H9 (cell line): ENCODE measurements around the gene TEAD1. TPM values are rescaled to one million over a fixed set of nuclear protein-coding genes. Genes with fewer than 3 reads are reported as not detected.

Experiments
- DNase-seq: peaks from one replicate; pipeline ENCODE4 v3.0.0-alpha.2; 2017
- H2AFZ ChIP-seq: one replicate; pipeline ENCODE4 v1.6.1; 2013; ENCODE audit warnings: mild to moderate bottlenecking, low read length, control low read depth, moderate library complexity
- H2AK5ac ChIP-seq: 2 replicates; pipeline ENCODE4 v1.6.1; 2013; ENCODE audit warnings: low read length, control low read depth, mixed read lengths; ENCODE audit not compliant: insufficient read length
- H2BK120ac ChIP-seq: one replicate; pipeline ENCODE4 v1.6.1; 2013; ENCODE audit warnings: low read depth, mild to moderate bottlenecking, low read length, control low read depth, inconsistent platforms; ENCODE audit not compliant: poor library complexity, severe bottlenecking
- H2BK12ac ChIP-seq: 2 replicates; pipeline ENCODE4 v1.6.1; 2013; ENCODE audit warnings: low read length, control low read depth, mixed read lengths, low read depth; ENCODE audit not compliant: insufficient read length
- H2BK15ac ChIP-seq: 2 replicates; pipeline ENCODE4 v1.6.1; 2013; ENCODE audit warnings: low read depth, low read length, control low read depth
- H2BK20ac ChIP-seq: one replicate; pipeline ENCODE4 v1.6.1; 2013; ENCODE audit warnings: low read depth, mild to moderate bottlenecking, low read length, control low read depth, inconsistent platforms; ENCODE audit not compliant: poor library complexity, severe bottlenecking
- H2BK5ac ChIP-seq: 2 replicates; pipeline ENCODE4 v1.6.1; 2013; ENCODE audit warnings: low read length, control low read depth, mixed read lengths; ENCODE audit not compliant: insufficient read length
- H3K14ac ChIP-seq: 2 replicates; pipeline ENCODE4 v1.6.1; 2013; ENCODE audit warnings: low read length, control low read depth; ENCODE audit not compliant: insufficient read depth
- H3K18ac ChIP-seq: 2 replicates; pipeline ENCODE4 v1.6.1; 2013; ENCODE audit warnings: low read depth, mild to moderate bottlenecking, mixed read lengths, low read length, control low read depth; ENCODE audit not compliant: insufficient read length
- H3K23ac ChIP-seq: 2 replicates; pipeline ENCODE4 v1.6.1; 2013; ENCODE audit warnings: low read length, control low read depth, mixed read lengths, low read depth; ENCODE audit not compliant: insufficient read length
- H3K23me2 ChIP-seq: 2 replicates; pipeline ENCODE4 v1.6.1; 2013; ENCODE audit warnings: low read depth, mild to moderate bottlenecking, mixed read lengths, low read length, control low read depth; ENCODE audit not compliant: insufficient read length, poor library complexity, severe bottlenecking
- H3K27ac ChIP-seq: 2 replicates; pipeline ENCODE4 v1.5.1; 2013; ENCODE audit warnings: low read length, control low read depth, mixed read lengths, low read depth; ENCODE audit not compliant: insufficient read length
- H3K27me3 ChIP-seq: 2 replicates; pipeline ENCODE4 v1.6.1; 2013; ENCODE audit warnings: low read length, control low read depth, inconsistent platforms; ENCODE audit not compliant: insufficient read depth
- H3K4ac ChIP-seq: 2 replicates; pipeline ENCODE4 v1.6.1; 2013; ENCODE audit warnings: low read depth, mild to moderate bottlenecking, control low read depth, inconsistent platforms, low read length, moderate library complexity
- H3K4me1 ChIP-seq: 2 replicates; pipeline ENCODE4 v1.6.1; 2013; ENCODE audit warnings: low read length, control low read depth, inconsistent platforms; ENCODE audit not compliant: insufficient read depth
- H3K4me2 ChIP-seq: 2 replicates; pipeline ENCODE4 v1.6.1; 2013; ENCODE audit warnings: low read length, control low read depth, mixed read lengths; ENCODE audit not compliant: insufficient read length, insufficient read depth
- H3K56ac ChIP-seq: 2 replicates; pipeline ENCODE4 v1.6.1; 2013; ENCODE audit warnings: low read depth, mild to moderate bottlenecking, mixed read lengths, low read length, control low read depth; ENCODE audit not compliant: insufficient read length
- H3K79me1 ChIP-seq: 2 replicates; pipeline ENCODE4 v1.6.1; 2013; ENCODE audit warnings: low read depth, mild to moderate bottlenecking, moderate library complexity, low read length, control low read depth, inconsistent platforms; ENCODE audit not compliant: insufficient read depth, poor library complexity, severe bottlenecking
- H3K79me2 ChIP-seq: 2 replicates; pipeline ENCODE4 v1.6.1; 2013; ENCODE audit warnings: low read length, control low read depth, inconsistent platforms; ENCODE audit not compliant: insufficient read depth
- H3K9ac ChIP-seq: 2 replicates; pipeline ENCODE4 v1.6.1; 2013; ENCODE audit warnings: low read length, control low read depth, mixed read lengths; ENCODE audit not compliant: insufficient read length; ENCODE audit errors: extremely low read depth
- H3K9me3 ChIP-seq: one replicate; pipeline ENCODE4 v1.6.1; 2013; ENCODE audit warnings: low read depth, low read length, inconsistent platforms; ENCODE audit not compliant: control insufficient read depth
- H3T11ph ChIP-seq: one replicate; pipeline ENCODE4 v1.6.1; 2013; ENCODE audit warnings: mild to moderate bottlenecking, low read length, control low read depth, inconsistent platforms
- H4K20me1 ChIP-seq: one replicate; pipeline ENCODE4 v1.6.1; 2013; ENCODE audit not compliant: control insufficient read depth, insufficient read length, insufficient read depth
- H4K5ac ChIP-seq: 2 replicates; pipeline ENCODE4 v1.6.1; 2013; ENCODE audit warnings: low read depth, mild to moderate bottlenecking, mixed read lengths, low read length, control low read depth; ENCODE audit not compliant: insufficient read length
- H4K8ac ChIP-seq: replicated peaks from 2 replicates; pipeline ENCODE4 v1.6.1; 2013; ENCODE audit warnings: low read length, control low read depth, mixed read lengths, low read depth; ENCODE audit not compliant: insufficient read length
- H4K91ac ChIP-seq: 2 replicates; pipeline ENCODE4 v1.6.1; 2013; ENCODE audit warnings: low read depth, mild to moderate bottlenecking, moderate library complexity, mixed read lengths, low read length, control low read depth; ENCODE audit not compliant: insufficient read length
- H3K27ac Mint-ChIP-seq, 3 experiments: 2 replicates in 2 of 3; 3 replicates in 1 of 3; pipeline ENCODE4 v1.8.0; 2020 to 2021; ENCODE audit warnings: mixed read lengths in 3 of 3, mild to moderate bottlenecking in 1 of 3, moderate library complexity in 1 of 3
- H3K27me3 Mint-ChIP-seq: 2 replicates; pipeline ENCODE4 v1.8.0; 2021; ENCODE audit warnings: low read depth, mild to moderate bottlenecking, moderate library complexity, mixed read lengths
- H3K36me3 Mint-ChIP-seq, 3 experiments: 2 replicates in 2 of 3; 3 replicates in 1 of 3; pipeline ENCODE4 v1.8.0; 2020 to 2021; ENCODE audit warnings: low read depth in 3 of 3, mixed read lengths in 3 of 3; ENCODE audit not compliant: insufficient read depth in 1 of 3
- H3K4me1 Mint-ChIP-seq, 2 experiments: 2 replicates each; pipeline ENCODE4 v1.8.0; 2020; ENCODE audit warnings: mixed read lengths in 2 of 2
- H3K4me3 Mint-ChIP-seq, 2 experiments: 2 replicates in 1 of 2; 3 replicates in 1 of 2; pipeline ENCODE4 v1.8.0; 2020 to 2021; ENCODE audit warnings: mild to moderate bottlenecking in 2 of 2, mixed read lengths in 2 of 2, moderate library complexity in 1 of 2
- H3K9me3 Mint-ChIP-seq, 2 experiments: 2 replicates in 1 of 2; 3 replicates in 1 of 2; pipeline ENCODE4 v1.8.0; 2020; ENCODE audit warnings: mild to moderate bottlenecking in 2 of 2, mixed read lengths in 2 of 2, moderate library complexity in 1 of 2
- CTCF ChIP-seq: fragments of 200-600 bp; sonication (generic); conservative IDR thresholded peaks from 3 replicates; pipeline ENCODE4 v1.8.0; 2021; ENCODE audit warnings: antibody characterized with exemption, mild to moderate bottlenecking
- WGBS: extraction: QIAGEN DNeasy Blood & Tissue Kit; methylation state at CpG from one replicate; pipeline ENCODE4 v1.1.7; 2013; ENCODE audit warnings: missing lambda C conversion rate, low lambda C conversion rate, mixed read lengths; ENCODE audit not compliant: insufficient read length; ENCODE audit errors: extremely low coverage; 5-methylcytosine and 5-hydroxymethylcytosine counted together
- total RNA-seq: library from RNA; stranded (reverse); gene quantifications from 2 replicates; pipeline ENCODE4 v1.2.1, GENCODE V29; 2021

TEAD1 gene
- total RNA-seq, 1 experiment from 2014 or later, result 75.1 TPM

GRCh38 chr11:12809864-12810567 is 135.8 kb downstream of the TEAD1 start:
- H3K36me3 Mint-ChIP-seq, result peaks cover 0 to 2% (median 2%) of the 10 kb centered on the region in 3 experiments; a peak in 4 of 7 replicates
- Histone ChIP-seq H3K23me2 (no peaks in the 10 kb centered on the region), H4K5ac (no peak overlapping the region), H3T11ph (no peak overlapping the region), H3K9me3 (no peaks in the 10 kb centered on the region), H3K9ac (no peak overlapping the region), H2BK5ac (no peak overlapping the region), H3K4ac (no peak overlapping the region), H3K27ac (no peak overlapping the region), H3K4me1 (peaks cover 10% of the 10 kb centered on the region), H2AK5ac (no peak overlapping the region), H3K27me3 (no peaks in the 10 kb centered on the region), H3K4me2 (no peak overlapping the region), H3K79me2 (peaks cover 5% of the 10 kb centered on the region; the same call in 1 of the 2 replicates), H2BK20ac (no peak overlapping the region), H3K56ac (no peak overlapping the region), H2BK15ac (no peak overlapping the region), H2BK12ac (no peak overlapping the region), H3K18ac (no peak overlapping the region), H4K8ac (no peak overlapping the region), H2BK120ac (no peak overlapping the region), H3K79me1 (peaks cover 12% of the 10 kb centered on the region), H3K23ac (no peak overlapping the region), H2AFZ (no peak overlapping the region), H4K91ac (no peak overlapping the region), H3K14ac (no peak overlapping the region), H4K20me1 (no peaks in the 10 kb centered on the region)
- no CpG with 5 or more reads among the region's 12 CpGs for WGBS
- no peaks in the 10 kb centered on the region for H3K9me3 Mint-ChIP-seq
- DNase-seq, result no peak
- no peak overlapping the region for H3K4me3 Mint-ChIP-seq
- no peak overlapping the region; a peak in 1 of 7 replicates for H3K27ac Mint-ChIP-seq
- H3K4me1 Mint-ChIP-seq, result peaks cover 54 to 60% of the 10 kb centered on the region in 2 experiments
- no peak for TF ChIP-seq CTCF
- no peaks in the 10 kb centered on the region for H3K27me3 Mint-ChIP-seq
